ENCODE measurements around the gene EP400. TPM values are rescaled to one million over a fixed set of nuclear protein-coding genes. Genes with fewer than 3 reads are reported as not detected.
A peak's percentile ranks its signal among the peaks of the same experiment; 100 is the strongest.

The EP400 gene
- total and polyA plus RNA-seq, 2 donors (not counting 1 experiment from before 2014, with no cell fraction given) = 3.4 to 12.4 TPM

GRCh38 chr12:132066749-132067148, 117.0 kb downstream of the EP400 start:
- H3K4me2 ChIP-seq (ENCODE audit: extremely low read depth, insufficient read depth, low read length) = no peak overlapping the region
- H3K9me3 ChIP-seq (ENCODE audit: control insufficient read depth, insufficient read depth, low read depth, low read length) = no peaks in the 10 kb centered on the region
- H3K79me2 ChIP-seq (ENCODE audit: control insufficient read depth, insufficient read depth, low read length) = no peaks in the 10 kb centered on the region
- no peak overlapping the region for H3K9ac ChIP-seq (ENCODE audit: insufficient read depth, low read length)
- no peaks in the 10 kb centered on the region for H3K4me1 ChIP-seq (ENCODE audit: control insufficient read depth, extremely low read depth, insufficient read depth, low read length)
- TF ChIP-seq, protein P1, sequence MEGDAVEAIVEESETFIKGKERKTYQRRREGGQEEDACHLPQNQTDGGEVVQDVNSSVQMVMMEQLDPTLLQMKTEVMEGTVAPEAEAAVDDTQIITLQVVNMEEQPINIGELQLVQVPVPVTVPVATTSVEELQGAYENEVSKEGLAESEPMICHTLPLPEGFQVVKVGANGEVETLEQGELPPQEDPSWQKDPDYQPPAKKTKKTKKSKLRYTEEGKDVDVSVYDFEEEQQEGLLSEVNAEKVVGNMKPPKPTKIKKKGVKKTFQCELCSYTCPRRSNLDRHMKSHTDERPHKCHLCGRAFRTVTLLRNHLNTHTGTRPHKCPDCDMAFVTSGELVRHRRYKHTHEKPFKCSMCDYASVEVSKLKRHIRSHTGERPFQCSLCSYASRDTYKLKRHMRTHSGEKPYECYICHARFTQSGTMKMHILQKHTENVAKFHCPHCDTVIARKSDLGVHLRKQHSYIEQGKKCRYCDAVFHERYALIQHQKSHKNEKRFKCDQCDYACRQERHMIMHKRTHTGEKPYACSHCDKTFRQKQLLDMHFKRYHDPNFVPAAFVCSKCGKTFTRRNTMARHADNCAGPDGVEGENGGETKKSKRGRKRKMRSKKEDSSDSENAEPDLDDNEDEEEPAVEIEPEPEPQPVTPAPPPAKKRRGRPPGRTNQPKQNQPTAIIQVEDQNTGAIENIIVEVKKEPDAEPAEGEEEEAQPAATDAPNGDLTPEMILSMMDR (conservative IDR thresholded peaks at IDR 0.05 in 1 of 2, IDR thresholded peaks at IDR 0.05 in 1 of 2; ENCODE audit: low read depth in 1 of 2, low read length in 2 of 2) = no peak
- no peak for TF ChIP-seq EZH2 (IDR thresholded peaks at IDR 0.05; ENCODE audit: low read length, missing control alignments)
- H3K36me3 ChIP-seq (ENCODE audit: control insufficient read depth, insufficient read depth, low read length) = peaks cover 38% of the 10 kb centered on the region
- H3K27me3 ChIP-seq (ENCODE audit: control insufficient read depth, insufficient read depth, low read length) = no peaks in the 10 kb centered on the region
- no peak overlapping the region for H3K27ac ChIP-seq (ENCODE audit: insufficient read depth, low read length)
- H2AFZ ChIP-seq (ENCODE audit: low read length) = no peak overlapping the region
- no peak for DNase-seq (ENCODE audit: low read depth in 2 of 2)
- H3K4me3 ChIP-seq (replicated peaks in 1 of 4; ENCODE audit: control extremely low read depth in 1 of 4, insufficient read depth in 1 of 4, low read depth in 3 of 4, low read length in 4 of 4) = no peak overlapping the region
- H4K20me1 ChIP-seq (ENCODE audit: control insufficient read depth, extremely low read depth, insufficient read depth, low read length) = no peaks in the 10 kb centered on the region

GRCh38 chr12:132067182-132067581, 117.4 kb downstream of the EP400 start:
- H2AFZ ChIP-seq (ENCODE audit: low read length) = no peak overlapping the region
- H3K27me3 ChIP-seq (ENCODE audit: control insufficient read depth, insufficient read depth, low read length) = no peaks in the 10 kb centered on the region
- TF ChIP-seq, protein P1 (conservative IDR thresholded peaks at IDR 0.05 in 1 of 2, IDR thresholded peaks at IDR 0.05 in 1 of 2; ENCODE audit: low read depth in 1 of 2, low read length in 2 of 2) = no peak
- no peak for TF ChIP-seq EZH2 (IDR thresholded peaks at IDR 0.05; ENCODE audit: low read length, missing control alignments)
- no peak overlapping the region for H3K9ac ChIP-seq (ENCODE audit: insufficient read depth, low read length)
- H3K9me3 ChIP-seq (ENCODE audit: control insufficient read depth, insufficient read depth, low read depth, low read length) = no peaks in the 10 kb centered on the region
- no peaks in the 10 kb centered on the region for H3K79me2 ChIP-seq (ENCODE audit: control insufficient read depth, insufficient read depth, low read length)
- DNase-seq (ENCODE audit: low read depth in 2 of 2) = peak in 1 of 2 donors; percentile 9
- no peaks in the 10 kb centered on the region for H4K20me1 ChIP-seq (ENCODE audit: control insufficient read depth, extremely low read depth, insufficient read depth, low read length)
- no peak overlapping the region for H3K27ac ChIP-seq (ENCODE audit: insufficient read depth, low read length)
- H3K4me1 ChIP-seq (ENCODE audit: control insufficient read depth, extremely low read depth, insufficient read depth, low read length) = no peaks in the 10 kb centered on the region
- H3K4me3 ChIP-seq (replicated peaks in 1 of 4; ENCODE audit: control extremely low read depth in 1 of 4, insufficient read depth in 1 of 4, low read depth in 3 of 4, low read length in 4 of 4) = no peak overlapping the region
- H3K36me3 ChIP-seq (ENCODE audit: control insufficient read depth, insufficient read depth, low read length) = peaks cover 34% of the 10 kb centered on the region
- H3K4me2 ChIP-seq (ENCODE audit: extremely low read depth, insufficient read depth, low read length) = no peak overlapping the region

GRCh38 chr12:132068250-132068649, 118.5 kb downstream of the EP400 start:
- Histone ChIP-seq H3K9me3 (ENCODE audit: control insufficient read depth, insufficient read depth, low read depth, low read length) (no peaks in the 10 kb centered on the region), H3K36me3 (ENCODE audit: control insufficient read depth, insufficient read depth, low read length) (peaks cover 30% of the 10 kb centered on the region), H3K9ac (ENCODE audit: insufficient read depth, low read length) (no peak overlapping the region), H3K79me2 (ENCODE audit: control insufficient read depth, insufficient read depth, low read length) (no peaks in the 10 kb centered on the region), H4K20me1 (ENCODE audit: control insufficient read depth, extremely low read depth, insufficient read depth, low read length) (no peaks in the 10 kb centered on the region), H3K4me2 (ENCODE audit: extremely low read depth, insufficient read depth, low read length) (no peak overlapping the region), H3K4me3 (replicated peaks in 1 of 4; ENCODE audit: control extremely low read depth in 1 of 4, insufficient read depth in 1 of 4, low read depth in 3 of 4, low read length in 4 of 4) (no peak overlapping the region), H3K4me1 (ENCODE audit: control insufficient read depth, extremely low read depth, insufficient read depth, low read length) (no peaks in the 10 kb centered on the region), H2AFZ (ENCODE audit: low read length) (no peak overlapping the region), H3K27ac (ENCODE audit: insufficient read depth, low read length) (no peak overlapping the region), H3K27me3 (ENCODE audit: control insufficient read depth, insufficient read depth, low read length) (no peaks in the 10 kb centered on the region)
- TF ChIP-seq, protein P1 (conservative IDR thresholded peaks at IDR 0.05 in 1 of 2, IDR thresholded peaks at IDR 0.05 in 1 of 2; ENCODE audit: low read depth in 1 of 2, low read length in 2 of 2) = no peak
- TF ChIP-seq EZH2 (IDR thresholded peaks at IDR 0.05; ENCODE audit: low read length, missing control alignments) = no peak
- no peak for DNase-seq (ENCODE audit: low read depth in 2 of 2)
